ENCODE measurements around the gene RSPH6A.

Gene RSPH6A

DNA sequence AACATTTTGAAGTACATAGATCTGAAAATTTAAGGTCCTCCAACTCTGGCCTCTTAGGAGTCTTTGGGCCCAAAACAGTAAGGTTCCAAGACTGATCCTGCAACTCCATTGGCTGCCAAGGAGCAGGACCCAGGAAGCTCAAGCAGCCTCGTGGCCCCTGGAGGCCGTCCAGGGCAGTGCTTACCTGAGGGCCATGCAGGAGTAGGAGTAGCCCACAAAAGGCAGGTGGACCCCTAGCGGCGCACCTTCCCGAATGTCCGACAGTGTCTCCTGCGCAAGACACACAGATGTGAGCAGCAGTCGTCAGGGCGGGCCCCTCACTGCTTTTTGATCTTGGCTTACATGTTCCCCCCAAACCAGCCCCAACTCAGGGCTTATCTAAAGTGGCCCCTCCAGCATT is 40.3 kb downstream of the RSPH6A start:
- no peak overlapping the region for H3K4me3 ChIP-seq (replicated peaks; ENCODE audit: low read depth, low read length)
- TF ChIP-seq, protein P1, sequence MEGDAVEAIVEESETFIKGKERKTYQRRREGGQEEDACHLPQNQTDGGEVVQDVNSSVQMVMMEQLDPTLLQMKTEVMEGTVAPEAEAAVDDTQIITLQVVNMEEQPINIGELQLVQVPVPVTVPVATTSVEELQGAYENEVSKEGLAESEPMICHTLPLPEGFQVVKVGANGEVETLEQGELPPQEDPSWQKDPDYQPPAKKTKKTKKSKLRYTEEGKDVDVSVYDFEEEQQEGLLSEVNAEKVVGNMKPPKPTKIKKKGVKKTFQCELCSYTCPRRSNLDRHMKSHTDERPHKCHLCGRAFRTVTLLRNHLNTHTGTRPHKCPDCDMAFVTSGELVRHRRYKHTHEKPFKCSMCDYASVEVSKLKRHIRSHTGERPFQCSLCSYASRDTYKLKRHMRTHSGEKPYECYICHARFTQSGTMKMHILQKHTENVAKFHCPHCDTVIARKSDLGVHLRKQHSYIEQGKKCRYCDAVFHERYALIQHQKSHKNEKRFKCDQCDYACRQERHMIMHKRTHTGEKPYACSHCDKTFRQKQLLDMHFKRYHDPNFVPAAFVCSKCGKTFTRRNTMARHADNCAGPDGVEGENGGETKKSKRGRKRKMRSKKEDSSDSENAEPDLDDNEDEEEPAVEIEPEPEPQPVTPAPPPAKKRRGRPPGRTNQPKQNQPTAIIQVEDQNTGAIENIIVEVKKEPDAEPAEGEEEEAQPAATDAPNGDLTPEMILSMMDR (IDR thresholded peaks at IDR 0.05; ENCODE audit: low read length, missing control alignments) = no peak
- DNase-seq (ENCODE audit: low read depth) = no peak

DNA sequence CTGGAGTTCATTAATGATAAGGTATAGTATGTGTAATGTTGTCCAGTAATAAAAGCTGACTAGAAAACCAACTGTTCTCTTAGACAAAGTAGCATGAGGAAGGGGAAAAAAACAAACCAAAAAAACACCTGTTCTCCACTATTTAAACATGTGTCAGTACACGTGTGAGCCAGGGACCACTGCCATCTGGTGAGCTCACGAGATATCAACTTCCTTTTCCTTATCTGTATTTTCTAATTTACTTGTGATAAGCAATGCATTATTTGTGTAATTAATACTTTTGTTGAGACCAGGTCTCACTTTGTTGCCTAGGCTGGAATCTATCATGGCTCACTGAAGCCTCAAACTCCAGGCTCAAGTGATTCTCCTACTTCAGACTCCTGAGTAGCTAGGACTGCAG is 41.7 kb downstream of the RSPH6A start:
- TF ChIP-seq, protein P1 (IDR thresholded peaks at IDR 0.05; ENCODE audit: low read length, missing control alignments) = no peak

DNA sequence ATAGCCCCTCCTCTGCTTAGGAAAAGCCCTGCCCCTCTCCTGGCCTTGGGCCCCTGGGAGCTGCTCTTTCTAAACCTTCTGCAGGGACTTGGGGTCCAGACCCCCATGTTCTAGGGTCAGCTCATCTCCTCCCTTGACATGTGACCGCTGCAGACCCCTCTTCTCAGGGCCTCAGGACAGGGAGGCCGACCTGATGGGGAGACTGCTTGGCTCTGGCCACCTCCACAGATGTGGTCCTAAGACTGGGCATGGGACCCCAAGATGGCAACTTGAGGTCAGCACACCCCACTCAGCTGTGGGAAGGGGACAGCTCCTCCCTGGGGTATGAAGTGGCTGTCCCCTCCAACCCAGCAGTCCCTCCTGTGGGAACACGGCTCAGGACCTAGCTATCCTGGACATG is 42.2 kb downstream of the RSPH6A start:
- H3K4me3 ChIP-seq (replicated peaks; ENCODE audit: low read depth, low read length) = no peak overlapping the region
- TF ChIP-seq, protein P1 (IDR thresholded peaks at IDR 0.05; ENCODE audit: low read length, missing control alignments) = no peak
- no peak for DNase-seq (ENCODE audit: low read depth)

More for the DNA sequence above, 41.7 kb downstream of the RSPH6A start:
- H3K4me3 ChIP-seq (replicated peaks; ENCODE audit: low read depth, low read length) = no peak overlapping the region
- DNase-seq (ENCODE audit: low read depth) = no peak

DNA sequence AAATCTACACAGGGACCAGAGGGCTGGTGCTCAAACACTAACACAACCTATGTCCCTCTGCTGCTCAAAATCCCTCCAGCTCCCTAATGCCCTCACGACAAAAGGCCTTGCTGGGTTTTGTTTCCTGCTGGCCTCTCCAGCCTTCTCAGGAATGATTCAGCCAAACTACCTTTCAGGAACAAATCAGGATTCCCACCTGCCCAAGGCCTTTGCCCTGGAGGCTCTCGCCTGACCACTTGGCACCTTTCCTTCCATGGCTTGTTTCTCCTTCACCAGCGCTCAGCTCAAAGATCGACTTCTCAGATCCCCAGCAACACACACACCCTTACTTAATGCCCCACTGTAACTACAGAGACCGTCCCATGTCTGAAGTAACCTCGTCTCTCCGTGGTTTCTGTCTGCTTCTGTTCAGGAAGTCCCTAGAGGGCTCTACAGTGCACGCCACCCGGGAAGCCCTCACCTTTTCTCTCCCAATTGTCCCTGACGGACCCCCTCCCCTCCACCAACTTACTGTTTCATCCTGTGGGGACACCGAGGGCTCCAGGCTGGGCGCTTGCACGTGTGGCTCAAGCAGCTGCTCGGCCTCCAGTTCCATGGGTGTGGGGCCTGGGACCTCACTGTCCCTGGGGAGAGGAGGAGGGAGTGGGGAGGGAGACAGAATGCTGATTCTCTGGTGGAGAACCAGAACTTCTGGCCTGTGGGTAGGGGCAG is 42.8 kb downstream of the RSPH6A start:
- TF ChIP-seq, protein P1 (IDR thresholded peaks at IDR 0.05; ENCODE audit: low read length, missing control alignments) = no peak
- no peak overlapping the region for H3K4me3 ChIP-seq (replicated peaks; ENCODE audit: low read depth, low read length)
- no peak for DNase-seq (ENCODE audit: low read depth)

DNA sequence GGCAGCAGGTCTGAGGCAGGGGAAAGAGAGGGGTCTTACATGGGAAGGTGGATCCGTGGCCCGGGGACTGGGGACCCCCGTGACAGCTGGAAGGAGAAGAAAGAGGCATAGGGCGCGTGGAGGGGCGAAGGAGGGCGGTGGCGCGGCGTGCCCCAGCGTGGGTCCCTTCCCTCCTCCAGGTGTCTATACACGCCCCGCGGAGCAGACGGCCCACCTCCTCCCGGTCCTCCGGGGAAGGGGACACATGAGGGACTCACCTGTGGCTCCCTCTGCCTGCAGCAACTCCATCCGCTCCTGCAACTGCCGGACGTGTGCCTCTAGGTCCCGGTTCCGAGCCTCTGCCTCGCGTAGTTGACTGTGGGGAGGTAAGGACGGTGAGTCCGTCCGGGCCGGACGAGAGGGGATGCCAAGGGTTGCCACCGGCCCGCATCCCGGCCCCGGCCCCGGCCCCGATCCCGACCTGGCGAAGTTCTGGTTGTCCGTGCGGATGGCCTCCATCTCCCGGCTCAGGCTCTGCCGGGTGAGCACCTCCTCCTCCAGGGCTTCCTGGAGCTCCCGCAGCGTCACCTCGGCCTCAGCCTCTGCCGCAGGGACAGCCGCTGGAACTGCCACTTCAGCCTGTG is 43.7 kb downstream of the RSPH6A start:
- TF ChIP-seq, protein P1 (IDR thresholded peaks at IDR 0.05; ENCODE audit: low read length, missing control alignments) = no peak
- no peak for DNase-seq (ENCODE audit: low read depth)
- H3K4me3 ChIP-seq (replicated peaks; ENCODE audit: low read depth, low read length) = no peak overlapping the region

DNA sequence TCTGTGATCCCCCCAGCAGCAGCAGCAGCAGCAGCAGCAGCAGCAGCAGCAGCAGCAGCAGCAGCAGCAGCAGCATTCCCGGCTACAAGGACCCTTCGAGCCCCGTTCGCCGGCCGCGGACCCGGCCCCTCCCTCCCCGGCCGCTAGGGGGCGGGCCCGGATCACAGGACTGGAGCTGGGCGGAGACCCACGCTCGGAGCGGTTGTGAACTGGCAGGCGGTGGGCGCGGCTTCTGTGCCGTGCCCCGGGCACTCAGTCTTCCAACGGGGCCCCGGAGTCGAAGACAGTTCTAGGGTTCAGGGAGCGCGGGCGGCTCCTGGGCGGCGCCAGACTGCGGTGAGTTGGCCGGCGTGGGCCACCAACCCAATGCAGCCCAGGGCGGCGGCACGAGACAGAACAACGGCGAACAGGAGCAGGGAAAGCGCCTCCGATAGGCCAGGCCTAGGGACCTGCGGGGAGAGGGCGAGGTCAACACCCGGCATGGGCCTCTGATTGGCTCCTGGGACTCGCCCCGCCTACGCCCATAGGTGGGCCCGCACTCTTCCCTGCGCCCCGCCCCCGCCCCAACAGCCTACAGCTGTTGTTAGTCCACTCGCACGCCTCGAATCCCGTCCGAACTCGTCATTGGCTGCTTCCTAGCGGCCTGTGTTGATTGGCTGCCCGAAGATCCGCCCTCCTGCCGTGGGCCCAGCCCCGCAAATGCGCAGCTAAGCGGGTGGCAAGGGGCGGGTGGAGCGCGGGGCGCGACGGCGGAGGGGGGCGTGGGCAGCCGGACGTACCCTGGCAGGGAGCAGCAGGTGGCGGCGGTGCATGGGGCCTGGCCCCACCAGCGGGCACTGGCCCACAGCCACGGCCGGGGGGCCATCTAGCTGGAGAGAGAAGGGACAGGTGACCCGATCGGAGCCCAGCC is 44.7 kb downstream of the RSPH6A start:
- peak overlapping the region; percentile 65 for H3K4me3 ChIP-seq (replicated peaks; ENCODE audit: low read depth, low read length)
- TF ChIP-seq, protein P1 (IDR thresholded peaks at IDR 0.05; ENCODE audit: low read length, missing control alignments) = peak; percentile 62
- peak; percentile 99 for DNase-seq (ENCODE audit: low read depth)

Data from fibroblast of pulmonary artery (primary cell).